Endothelial cell (in vitro differentiated cells): Measurements from ENCODE around the gene CEP95. TPM values are rescaled to one million over a fixed set of nuclear protein-coding genes. Genes with fewer than 3 reads are reported as not detected.

ENCODE experiments used
- DNase-seq: peaks from one replicate; pipeline ENCODE4 v3.0.0; 2021; ENCODE audit warnings: low spot score
- H3K27ac Mint-ChIP-seq: one replicate; pipeline ENCODE4 v1.8.0; 2021; ENCODE audit warnings: mixed read lengths, inconsistent platforms; ENCODE audit not compliant: unreplicated experiment
- H3K27me3 Mint-ChIP-seq: one replicate; pipeline ENCODE4 v1.8.0; 2021; ENCODE audit warnings: mild to moderate bottlenecking, moderate library complexity, mixed read lengths, inconsistent platforms; ENCODE audit not compliant: unreplicated experiment
- H3K36me3 Mint-ChIP-seq: one replicate; pipeline ENCODE4 v1.8.0; 2021; ENCODE audit warnings: mild to moderate bottlenecking, low read depth, mixed read lengths, inconsistent platforms; ENCODE audit not compliant: unreplicated experiment
- H3K4me1 Mint-ChIP-seq: one replicate; pipeline ENCODE4 v1.8.0; 2021; ENCODE audit warnings: mild to moderate bottlenecking, mixed read lengths, inconsistent platforms; ENCODE audit not compliant: unreplicated experiment
- H3K4me3 Mint-ChIP-seq: one replicate; pipeline ENCODE4 v1.8.0; 2021; ENCODE audit warnings: mild to moderate bottlenecking, mixed read lengths, inconsistent platforms; ENCODE audit not compliant: unreplicated experiment
- H3K9me3 Mint-ChIP-seq: one replicate; pipeline ENCODE4 v1.8.0; 2021; ENCODE audit warnings: mixed read lengths, inconsistent platforms; ENCODE audit not compliant: unreplicated experiment
- CTCF ChIP-seq: fragments of 200-600 bp; sonication (generic); IDR thresholded peaks from one replicate; pipeline ENCODE4 v1.5.0; 2021; ENCODE audit warnings: antibody characterized with exemption; ENCODE audit not compliant: unreplicated experiment
- total RNA-seq: library from RNA; stranded (reverse); fragmentation: NEBNext Ultra II Directional; extraction: Animal tissue kit (Norgen Biotek cat#: 25700); gene quantifications from one replicate; pipeline ENCODE4 v1.2.1, GENCODE V29; 2021; ENCODE audit not compliant: unreplicated experiment

The CEP95 gene
- total RNA-seq, 1 donor from 2014 or later, result 47.8 TPM

GRCh38 chr17:64471440-64471839 lies 35.3 kb upstream of the CEP95 start:
- H3K4me3 Mint-ChIP-seq, result no peak overlapping the region

DNA sequence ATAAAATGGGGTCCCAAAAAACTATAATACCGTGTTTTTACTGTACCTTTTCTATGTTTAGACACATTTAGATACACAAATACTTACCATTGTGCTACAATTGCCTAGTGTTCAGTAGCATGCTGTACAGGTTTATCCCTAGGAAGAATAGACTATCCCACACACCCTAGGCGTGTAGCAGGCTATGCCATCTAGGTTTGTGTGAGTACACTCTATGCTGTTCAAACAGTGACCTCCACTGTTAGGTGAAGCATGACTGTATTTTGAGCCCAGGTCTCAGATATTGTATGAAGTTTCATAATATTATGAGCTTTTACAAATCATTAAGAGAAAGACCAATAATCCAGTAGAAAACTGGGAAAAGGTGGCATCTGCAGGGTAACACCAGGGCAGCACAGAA lies 34.2 kb upstream of the CEP95 start:
- peaks cover 2% of the 10 kb centered on the region for H3K4me1 Mint-ChIP-seq
- H3K4me3 Mint-ChIP-seq, result no peak overlapping the region
- H3K27ac Mint-ChIP-seq, result no peak overlapping the region
- no peaks in the 10 kb centered on the region for H3K27me3 Mint-ChIP-seq
- no peak for DNase-seq
- no peak for TF ChIP-seq CTCF
- no peaks in the 10 kb centered on the region for H3K9me3 Mint-ChIP-seq
- H3K36me3 Mint-ChIP-seq, result no peaks in the 10 kb centered on the region

More at GRCh38 chr17:64471440-64471839, 35.3 kb upstream of the CEP95 start:
- H3K27me3 Mint-ChIP-seq, result no peaks in the 10 kb centered on the region
- no peak for DNase-seq
- H3K4me1 Mint-ChIP-seq, result peaks cover 2% of the 10 kb centered on the region
- H3K27ac Mint-ChIP-seq, result no peak overlapping the region
- H3K9me3 Mint-ChIP-seq, result no peaks in the 10 kb centered on the region
- H3K36me3 Mint-ChIP-seq, result peaks cover 1% of the 10 kb centered on the region
- no peak for TF ChIP-seq CTCF

DNA sequence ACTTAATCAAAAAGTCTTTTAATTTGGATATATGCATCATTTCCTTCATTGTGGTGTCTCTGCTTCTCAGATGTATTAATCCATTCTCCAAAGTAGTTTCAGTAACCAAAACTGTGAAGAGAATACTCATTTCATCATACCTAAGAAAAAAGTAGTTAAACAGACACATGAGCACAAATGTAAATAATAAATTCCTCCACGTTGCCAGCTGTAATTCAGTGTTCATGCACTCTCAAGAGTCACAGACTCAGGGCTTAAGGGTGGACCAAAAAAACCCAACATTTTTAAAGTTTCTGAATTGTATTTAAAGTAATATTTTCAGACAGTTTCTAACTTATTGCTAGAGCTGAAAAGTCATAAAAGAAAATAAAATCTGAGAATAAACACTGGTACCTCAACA lies 28.9 kb upstream of the CEP95 start:
- no peak for TF ChIP-seq CTCF
- DNase-seq, result no peak
- no peak overlapping the region for H3K4me3 Mint-ChIP-seq
- H3K36me3 Mint-ChIP-seq, result no peaks in the 10 kb centered on the region
- H3K9me3 Mint-ChIP-seq, result no peaks in the 10 kb centered on the region
- no peak overlapping the region for H3K27ac Mint-ChIP-seq
- no peaks in the 10 kb centered on the region for H3K27me3 Mint-ChIP-seq
- H3K4me1 Mint-ChIP-seq, result peaks cover 2% of the 10 kb centered on the region

DNA sequence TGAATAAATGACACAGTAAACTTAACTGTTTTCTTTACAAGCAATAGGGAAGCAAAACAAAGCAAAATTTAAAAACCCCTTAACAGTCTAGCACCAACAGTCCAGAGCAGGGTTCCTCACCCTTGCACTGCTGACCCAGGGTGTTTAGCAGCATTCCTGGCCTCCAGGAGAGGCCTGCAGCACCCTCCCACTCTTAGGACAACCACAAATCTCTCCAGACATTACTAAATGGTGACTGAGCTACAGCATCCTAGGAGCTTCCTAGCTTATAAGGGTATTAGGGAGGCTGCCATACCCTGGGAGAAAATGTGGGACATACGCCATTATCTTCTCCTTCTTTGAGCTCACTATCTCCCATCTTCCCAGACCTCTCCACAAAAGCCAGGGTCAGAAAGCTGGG lies 25.8 kb upstream of the CEP95 start:
- DNase-seq, result no peak
- H3K36me3 Mint-ChIP-seq, result peaks cover 12% of the 10 kb centered on the region
- H3K27ac Mint-ChIP-seq, result no peak overlapping the region
- no peak overlapping the region for H3K4me3 Mint-ChIP-seq
- no peaks in the 10 kb centered on the region for H3K9me3 Mint-ChIP-seq
- no peaks in the 10 kb centered on the region for H3K4me1 Mint-ChIP-seq
- peaks cover 1% of the 10 kb centered on the region for H3K27me3 Mint-ChIP-seq
- TF ChIP-seq CTCF, result no peak

- Mint-ChIP-seq H3K27me3 (peaks cover 1% of the 10 kb centered on the region), H3K27ac (no peak overlapping the region), H3K4me3 (no peak overlapping the region), H3K4me1 (no peaks in the 10 kb centered on the region), H3K36me3 (peaks cover 12% of the 10 kb centered on the region), H3K9me3 (no peaks in the 10 kb centered on the region)
- no peak for DNase-seq
- no peak for TF ChIP-seq CTCF
Measured at GRCh38 chr17:64484380-64484779, 22.4 kb upstream of the CEP95 start.
